ENCODE results near the gene NUDT3. TPM values are rescaled to one million over a fixed set of nuclear protein-coding genes. Genes with fewer than 3 reads are reported as not detected.

The NUDT3 gene
- total RNA-seq, 1 donor from 2014 or later = 18.7 TPM

Other genes with a start within 250 kb of the NUDT3 start
- gene GRM4, start 246.6 kb downstream of the NUDT3 start, total RNA-seq = not detected in 2 replicates
- gene HMGA1, start 155.8 kb downstream of the NUDT3 start, total RNA-seq = 293 and 294 TPM in 2 replicates
- 20.3 and 22.1 TPM in 2 replicates for gene SMIM29, start 143.7 kb downstream of the NUDT3 start, total RNA-seq
- 1,508 and 1,512 TPM in 2 replicates for gene RPS10, start 33.4 kb upstream of the NUDT3 start, total RNA-seq
- gene PACSIN1, start 73.4 kb upstream of the NUDT3 start, total RNA-seq = 0.11 and 0.18 TPM in 2 replicates
- 0.18 TPM in 1 of 2 replicates, not detected in the other for gene SPDEF, start 163.7 kb upstream of the NUDT3 start, total RNA-seq

All from T-helper 2 cell treated with Interferon-gamma antibody and Interleukin-4, amounts not matched to agents 100 ng/mL and 5 ng/mL, for 36 hours (primary cell).